Measurements from ENCODE around the gene GREB1.

The GREB1 gene

GRCh38 chr2:11688222-11689069 lies 154.6 kb downstream of the GREB1 start:
- Histone ChIP-seq H3K4me3 (ENCODE audit: low read length) (peak overlapping the region; percentile 35), H3K4me1 (ENCODE audit: insufficient read depth, low read length) (peaks cover 3% of the 10 kb centered on the region; the same call in 1 of the 2 replicates), H3K9ac (ENCODE audit: low read depth, low read length) (no peak overlapping the region), H3K36me3 (ENCODE audit: insufficient read depth, low read length) (no peaks in the 10 kb centered on the region), H3K27ac (ENCODE audit: low read depth, low read length) (no peak overlapping the region), H3K27me3 (ENCODE audit: insufficient read depth, low read length) (0 out of 2 replicates have a peak, but pooled peaks cover 5% of the 10 kb centered on the region), H3K9me3 (ENCODE audit: insufficient read depth, low read depth, low read length) (no peaks in the 10 kb centered on the region)
- WGBS: 21% methylated on average over 19 of the region's 23 CpGs

GRCh38 chr2:11691076-11691660 lies 157.3 kb downstream of the GREB1 start:
- Histone ChIP-seq H3K4me3 (ENCODE audit: low read length) (no peak overlapping the region), H3K27me3 (ENCODE audit: insufficient read depth, low read length) (0 out of 2 replicates have a peak, but pooled peaks cover 5% of the 10 kb centered on the region), H3K4me1 (ENCODE audit: insufficient read depth, low read length) (peaks cover 3% of the 10 kb centered on the region; the same call in 1 of the 2 replicates), H3K36me3 (ENCODE audit: insufficient read depth, low read length) (no peaks in the 10 kb centered on the region), H3K27ac (ENCODE audit: low read depth, low read length) (no peak overlapping the region), H3K9ac (ENCODE audit: low read depth, low read length) (no peak overlapping the region), H3K9me3 (ENCODE audit: insufficient read depth, low read depth, low read length) (no peaks in the 10 kb centered on the region)
- 89% methylated on average over 4 of the region's 5 CpGs for WGBS

Data from HUES64 (cell line).